GM12878 (cell line): ENCODE results near the gene MGME1. TPM values are rescaled to one million over a fixed set of nuclear protein-coding genes. Genes with fewer than 3 reads are reported as not detected.

ENCODE experiments used
- CREB1 ChIP-seq: IDR thresholded peaks from 2 replicates; pipeline ENCODE4 v1.6.1; 2012; ENCODE audit warnings: low read depth, mild to moderate bottlenecking, inconsistent platforms
- CREM ChIP-seq: IDR thresholded peaks from 2 replicates; pipeline ENCODE4 v1.6.1; 2014; ENCODE audit warnings: antibody characterized with exemption, low read depth
- CTCF ChIP-seq, 3 experiments: IDR thresholded peaks in 2 of 3; conservative IDR thresholded peaks in 1 of 3; 2 replicates each; pipeline ENCODE4 v1.5.1; 2011; ENCODE audit warnings: low read depth in 3 of 3, low read length in 3 of 3, mild to moderate bottlenecking in 3 of 3, control low read depth in 2 of 3, moderate library complexity in 2 of 3, inconsistent platforms in 1 of 3, mixed read lengths in 1 of 3; ENCODE audit not compliant: control insufficient read depth in 2 of 3, insufficient read depth in 1 of 3; ENCODE audit errors: extremely low read depth in 1 of 3
- DPF2 ChIP-seq: fragments of 450-650 bp; IDR thresholded peaks from 2 replicates; pipeline ENCODE4 v1.6.1; 2017; ENCODE audit warnings: mild to moderate bottlenecking
- HCFC1 ChIP-seq: fragments of 150-350 bp; IDR thresholded peaks from 2 replicates; pipeline ENCODE4 v1.6.1; 2014; ENCODE audit warnings: low read length
- JUNB ChIP-seq: IDR thresholded peaks from 2 replicates; pipeline ENCODE4 v1.6.1; 2016; ENCODE audit warnings: antibody characterized with exemption, mild to moderate bottlenecking
- MTA2 ChIP-seq: fragments of 450-650 bp; IDR thresholded peaks from 2 replicates; pipeline ENCODE4 v1.6.1; 2016; ENCODE audit warnings: low read depth, mild to moderate bottlenecking, moderate library complexity
- MXI1 ChIP-seq: fragments of 150-350 bp; IDR thresholded peaks from 2 replicates; pipeline ENCODE4 v1.6.1; 2011; ENCODE audit warnings: low read depth, mild to moderate bottlenecking, inconsistent platforms, low read length, improper control_type of control experiment
- NFIC ChIP-seq: IDR thresholded peaks from 2 replicates; pipeline ENCODE4 v1.6.1; 2012; ENCODE audit warnings: low read depth, mild to moderate bottlenecking, inconsistent platforms, low read length, moderate library complexity
- NKRF ChIP-seq: fragments of 450-650 bp; conservative IDR thresholded peaks from 2 replicates; pipeline ENCODE4 v1.6.1; 2017; ENCODE audit warnings: mild to moderate bottlenecking, moderate library complexity
- NR2F1 ChIP-seq: fragments of 450-650 bp; conservative IDR thresholded peaks from 2 replicates; pipeline ENCODE4 v1.6.1; 2017; ENCODE audit warnings: mild to moderate bottlenecking
- POLR2AphosphoS5 ChIP-seq: IDR thresholded peaks from 2 replicates; pipeline ENCODE4 v1.6.1; 2011; ENCODE audit warnings: mild to moderate bottlenecking, low read length, inconsistent platforms
- RCOR1 ChIP-seq: conservative IDR thresholded peaks from 2 replicates; pipeline ENCODE4 v1.6.1; 2012; ENCODE audit warnings: low read depth, low read length, improper control_type of control experiment
- SIN3A ChIP-seq: IDR thresholded peaks from 2 replicates; pipeline ENCODE4 v1.6.1; 2012; ENCODE audit warnings: low read depth, low read length, improper control_type of control experiment
- SIX5 ChIP-seq: IDR thresholded peaks from 2 replicates; pipeline ENCODE4 v1.6.1; 2011; ENCODE audit warnings: mild to moderate bottlenecking, low read depth, low read length, moderate library complexity; ENCODE audit not compliant: severe bottlenecking
- SPI1 ChIP-seq: IDR thresholded peaks from 2 replicates; pipeline ENCODE4 v1.6.1; 2011; ENCODE audit warnings: low read depth, mild to moderate bottlenecking, low read length, moderate library complexity, borderline replicate concordance; ENCODE audit not compliant: insufficient read depth
- SUPT20H ChIP-seq: IDR thresholded peaks from 2 replicates; pipeline ENCODE4 v1.6.1; 2011; ENCODE audit warnings: low read depth, mild to moderate bottlenecking, low read length, moderate library complexity, borderline replicate concordance; ENCODE audit not compliant: control insufficient read depth
- TBL1XR1 ChIP-seq: IDR thresholded peaks from 2 replicates; pipeline ENCODE4 v1.6.1; 2012; ENCODE audit warnings: low read depth, low read length, improper control_type of control experiment
- ZBTB4 ChIP-seq: fragments of 450-650 bp; formaldehyde crosslinking; IDR thresholded peaks from 2 replicates; pipeline ENCODE4 v1.4.0; 2022; ENCODE audit warnings: mild to moderate bottlenecking, moderate library complexity
- ZNF592 ChIP-seq: fragments of 450-650 bp; IDR thresholded peaks from 2 replicates; pipeline ENCODE4 v1.6.1; 2017; ENCODE audit warnings: mild to moderate bottlenecking, moderate library complexity
- ZNF622 ChIP-seq: fragments of 450-650 bp; IDR thresholded peaks from 2 replicates; pipeline ENCODE4 v1.6.1; 2017; ENCODE audit warnings: mild to moderate bottlenecking, inconsistent platforms
- polyA plus RNA-seq, 11 experiments: library from polyadenylated mRNA; depleted of rRNA in 4 of 11; unstranded in 6 of 11; stranded (reverse) in 5 of 11; fragments of >200 nt; fragmentation: Nextera tagmentation in 4 of 11; fragmentation: Illumina TruSeq in 1 of 11; extraction: Ambion mirVana in 4 of 11; extraction: Trizol in 1 of 11; gene quantifications; 1 replicate in 1 of 11; 2 replicates in 10 of 11; pipeline versions ENCODE4 v1.2.1 to v1.2.3, GENCODE V29; 2011 to 2016; ENCODE audit warnings: inconsistent platforms in 2 of 11, missing spikeins in 2 of 11, low read depth in 1 of 11
- total RNA-seq, 4 experiments: library from RNA; depleted of rRNA in 3 of 4; stranded (reverse); fragments of >200 nt in 3 of 4; fragmentation: Illumina TruSeq in 1 of 4; extraction: Trizol in 1 of 4; gene quantifications; 2 replicates each; pipeline versions ENCODE4 v1.2.1 to v1.2.3, GENCODE V29; 2013 to 2021

MGME1 gene
- total and polyA plus RNA-seq, 10 of the 15 experiments (the other 5 are each of a cell fraction or from before 2014, with no cell fraction given): 13.4 to 44.8 (median 30.6) TPM

- no peak for TF ChIP-seq SIX5
- TF ChIP-seq NFIC: peak; percentile 38; the same call in 1 of the 2 replicates
- TF ChIP-seq MTA2: peak; percentile 49; the same call in 1 of the 2 replicates
- peak; percentile 73 for TF ChIP-seq JUNB
- no peak for TF ChIP-seq ZBTB4
- TF ChIP-seq ZNF622: no peak
- no peak for TF ChIP-seq CTCF (IDR thresholded peaks at IDR 0.05 in 2 of 3, conservative IDR thresholded peaks at IDR 0.05 in 1 of 3; ENCODE audit: control insufficient read depth in 2 of 3, extremely low read depth in 1 of 3, insufficient read depth in 1 of 3, low read depth in 3 of 3, low read length in 3 of 3)
- TF ChIP-seq MXI1: no peak
- no peak for TF ChIP-seq SPI1
- TF ChIP-seq POLR2AphosphoS5: no peak
- peak; percentile 90 for TF ChIP-seq NR2F1
- 0 out of 2 replicates have a peak, but pooled peaks have one; percentile 11 for TF ChIP-seq CREB1
- peak; percentile 60; the same call in 1 of the 2 replicates for TF ChIP-seq DPF2
- no peak for TF ChIP-seq HCFC1
- no peak for TF ChIP-seq NKRF
- no peak for TF ChIP-seq SIN3A
- 0 out of 2 replicates have a peak, but pooled peaks have one; percentile 46 for TF ChIP-seq TBL1XR1
- TF ChIP-seq RCOR1: no peak
- no peak for TF ChIP-seq SUPT20H
- TF ChIP-seq ZNF592: no peak
- TF ChIP-seq CREM: 0 out of 2 replicates have a peak, but pooled peaks have one; percentile 13
Measured at GRCh38 chr20:17992224-17992637, 23.4 kb downstream of the MGME1 start (continued).
